Astrocyte (in vitro differentiated cells and primary cell): ENCODE data around the gene ZNF317.

Experiments used
- EZH2 ChIP-seq: IDR thresholded peaks from 2 replicates; pipeline ENCODE4 v1.6.1; 2012; ENCODE audit warnings: mild to moderate bottlenecking, low read length, inconsistent platforms; ENCODE audit not compliant: insufficient read depth
- TF ChIP-seq, protein P1 (sequence below): IDR thresholded peaks from 2 replicates; pipeline ENCODE4 v1.5.1; 2011; ENCODE audit warnings: low read depth, mild to moderate bottlenecking, inconsistent platforms, low read length, moderate library complexity; ENCODE audit not compliant: insufficient read depth

DNA sequence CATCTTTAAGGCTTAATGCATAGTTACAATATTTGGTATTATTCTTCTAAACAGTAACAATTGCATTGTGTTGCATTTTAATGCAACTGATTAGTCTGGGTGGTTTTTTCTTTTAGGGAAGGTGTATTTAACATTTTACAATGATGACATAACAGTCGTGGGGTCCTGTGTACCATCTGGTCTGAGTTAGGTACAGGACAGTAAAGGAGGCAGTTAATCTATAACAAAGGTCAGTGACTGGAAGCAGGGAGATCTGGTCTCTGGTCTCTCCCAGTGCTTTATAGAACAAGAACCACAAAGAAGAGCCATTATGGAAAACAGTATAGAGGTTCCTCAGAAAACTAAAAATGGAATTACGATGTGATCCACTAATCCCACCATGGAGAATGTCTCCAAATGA lies 30.2 kb upstream of the ZNF317 start:
- TF ChIP-seq, protein P1, sequence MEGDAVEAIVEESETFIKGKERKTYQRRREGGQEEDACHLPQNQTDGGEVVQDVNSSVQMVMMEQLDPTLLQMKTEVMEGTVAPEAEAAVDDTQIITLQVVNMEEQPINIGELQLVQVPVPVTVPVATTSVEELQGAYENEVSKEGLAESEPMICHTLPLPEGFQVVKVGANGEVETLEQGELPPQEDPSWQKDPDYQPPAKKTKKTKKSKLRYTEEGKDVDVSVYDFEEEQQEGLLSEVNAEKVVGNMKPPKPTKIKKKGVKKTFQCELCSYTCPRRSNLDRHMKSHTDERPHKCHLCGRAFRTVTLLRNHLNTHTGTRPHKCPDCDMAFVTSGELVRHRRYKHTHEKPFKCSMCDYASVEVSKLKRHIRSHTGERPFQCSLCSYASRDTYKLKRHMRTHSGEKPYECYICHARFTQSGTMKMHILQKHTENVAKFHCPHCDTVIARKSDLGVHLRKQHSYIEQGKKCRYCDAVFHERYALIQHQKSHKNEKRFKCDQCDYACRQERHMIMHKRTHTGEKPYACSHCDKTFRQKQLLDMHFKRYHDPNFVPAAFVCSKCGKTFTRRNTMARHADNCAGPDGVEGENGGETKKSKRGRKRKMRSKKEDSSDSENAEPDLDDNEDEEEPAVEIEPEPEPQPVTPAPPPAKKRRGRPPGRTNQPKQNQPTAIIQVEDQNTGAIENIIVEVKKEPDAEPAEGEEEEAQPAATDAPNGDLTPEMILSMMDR, result no peak
- no peak for TF ChIP-seq EZH2
